ENCODE data around the gene TM9SF1. TPM values are rescaled to one million over a fixed set of nuclear protein-coding genes. Genes with fewer than 3 reads are reported as not detected.

The TM9SF1 gene
- total RNA-seq, 1 experiment from 2014 or later: 55.5 TPM

- Histone ChIP-seq H3K4me1 (ENCODE audit: insufficient read depth, low read length, poor library complexity, severe bottlenecking) (no peaks in the 10 kb centered on the region), H3K27me3 (replicated peaks; ENCODE audit: insufficient read depth, low read depth, low read length, poor library complexity) (no peaks in the 10 kb centered on the region), H3K36me3 (ENCODE audit: insufficient read depth, low read length, poor library complexity, severe bottlenecking) (peaks cover 40% of the 10 kb centered on the region), H3K9me3 (ENCODE audit: low read depth, low read length, poor library complexity, severe bottlenecking) (no peaks in the 10 kb centered on the region), H3K4me3 (ENCODE audit: low read depth, low read length, poor library complexity, severe bottlenecking) (no peak overlapping the region), H3K27ac (ENCODE audit: low read depth, low read length, poor library complexity, severe bottlenecking) (no peak overlapping the region)
- intact Hi-C loops (cut with micrococcal nuclease; ENCODE audit: unreplicated experiment): no loop called here
- ChIA-PET POLR2A (ENCODE audit: low non-redundant PET) (no interaction called here), CTCF (no interaction called here)
- TF ChIP-seq EZH2 (IDR thresholded peaks at IDR 0.05; ENCODE audit: borderline replicate concordance, low read depth, low read length, poor library complexity, severe bottlenecking): no peak
- TF ChIP-seq, protein P1, sequence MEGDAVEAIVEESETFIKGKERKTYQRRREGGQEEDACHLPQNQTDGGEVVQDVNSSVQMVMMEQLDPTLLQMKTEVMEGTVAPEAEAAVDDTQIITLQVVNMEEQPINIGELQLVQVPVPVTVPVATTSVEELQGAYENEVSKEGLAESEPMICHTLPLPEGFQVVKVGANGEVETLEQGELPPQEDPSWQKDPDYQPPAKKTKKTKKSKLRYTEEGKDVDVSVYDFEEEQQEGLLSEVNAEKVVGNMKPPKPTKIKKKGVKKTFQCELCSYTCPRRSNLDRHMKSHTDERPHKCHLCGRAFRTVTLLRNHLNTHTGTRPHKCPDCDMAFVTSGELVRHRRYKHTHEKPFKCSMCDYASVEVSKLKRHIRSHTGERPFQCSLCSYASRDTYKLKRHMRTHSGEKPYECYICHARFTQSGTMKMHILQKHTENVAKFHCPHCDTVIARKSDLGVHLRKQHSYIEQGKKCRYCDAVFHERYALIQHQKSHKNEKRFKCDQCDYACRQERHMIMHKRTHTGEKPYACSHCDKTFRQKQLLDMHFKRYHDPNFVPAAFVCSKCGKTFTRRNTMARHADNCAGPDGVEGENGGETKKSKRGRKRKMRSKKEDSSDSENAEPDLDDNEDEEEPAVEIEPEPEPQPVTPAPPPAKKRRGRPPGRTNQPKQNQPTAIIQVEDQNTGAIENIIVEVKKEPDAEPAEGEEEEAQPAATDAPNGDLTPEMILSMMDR (conservative IDR thresholded peaks at IDR 0.05; ENCODE audit: low read depth, low read length): no peak
- no TSS peak for BruUV-seq (replicated peaks)
- no peak for DNase-seq (ENCODE audit: low spot score)
These were observed 16.7 kb downstream of the TM9SF1 start for GRCh38 chr14:24178399-24179178.

GRCh38 chr14:24177891-24178290 is 17.4 kb downstream of the TM9SF1 start:
- POLR2A ChIA-PET (ENCODE audit: low non-redundant PET): no interaction called here
- DNase-seq (ENCODE audit: low spot score): no peak
- no TSS peak for BruUV-seq (replicated peaks)
- Histone ChIP-seq H3K9me3 (ENCODE audit: low read depth, low read length, poor library complexity, severe bottlenecking) (no peaks in the 10 kb centered on the region), H3K27me3 (replicated peaks; ENCODE audit: insufficient read depth, low read depth, low read length, poor library complexity) (no peaks in the 10 kb centered on the region), H3K4me3 (ENCODE audit: low read depth, low read length, poor library complexity, severe bottlenecking) (no peak overlapping the region), H3K27ac (ENCODE audit: low read depth, low read length, poor library complexity, severe bottlenecking) (no peak overlapping the region), H3K36me3 (ENCODE audit: insufficient read depth, low read length, poor library complexity, severe bottlenecking) (peaks cover 33% of the 10 kb centered on the region), H3K4me1 (ENCODE audit: insufficient read depth, low read length, poor library complexity, severe bottlenecking) (no peaks in the 10 kb centered on the region)
- CTCF ChIA-PET: no interaction called here
- no peak for TF ChIP-seq EZH2 (IDR thresholded peaks at IDR 0.05; ENCODE audit: borderline replicate concordance, low read depth, low read length, poor library complexity, severe bottlenecking)
- TF ChIP-seq, protein P1 (conservative IDR thresholded peaks at IDR 0.05; ENCODE audit: low read depth, low read length): no peak
- intact Hi-C loops (cut with micrococcal nuclease; ENCODE audit: unreplicated experiment): no loop called here

- H3K4me3 ChIP-seq (ENCODE audit: low read depth, low read length, poor library complexity, severe bottlenecking): no peak overlapping the region
- no peaks in the 10 kb centered on the region for H3K27me3 ChIP-seq (replicated peaks; ENCODE audit: insufficient read depth, low read depth, low read length, poor library complexity)
- DNase-seq (ENCODE audit: low spot score): no peak
- H3K9me3 ChIP-seq (ENCODE audit: low read depth, low read length, poor library complexity, severe bottlenecking): no peaks in the 10 kb centered on the region
- TF ChIP-seq, protein P1 (conservative IDR thresholded peaks at IDR 0.05; ENCODE audit: low read depth, low read length): no peak
- no peak for TF ChIP-seq EZH2 (IDR thresholded peaks at IDR 0.05; ENCODE audit: borderline replicate concordance, low read depth, low read length, poor library complexity, severe bottlenecking)
- H3K27ac ChIP-seq (ENCODE audit: low read depth, low read length, poor library complexity, severe bottlenecking): no peak overlapping the region
- peaks cover 28% of the 10 kb centered on the region for H3K36me3 ChIP-seq (ENCODE audit: insufficient read depth, low read length, poor library complexity, severe bottlenecking)
- ChIA-PET POLR2A (ENCODE audit: low non-redundant PET) (no interaction called here), CTCF (no interaction called here)
- intact Hi-C loops (cut with micrococcal nuclease; ENCODE audit: unreplicated experiment): no loop called here
- no TSS peak for BruUV-seq (replicated peaks)
- no peaks in the 10 kb centered on the region for H3K4me1 ChIP-seq (ENCODE audit: insufficient read depth, low read length, poor library complexity, severe bottlenecking)
These were observed 18.0 kb downstream of the TM9SF1 start for GRCh38 chr14:24177041-24177825.
